ENCODE data around the gene SEC14L3. TPM values are rescaled to one million over a fixed set of nuclear protein-coding genes. Genes with fewer than 3 reads are reported as not detected.

Gene SEC14L3
- total and polyA plus RNA-seq, 9 donors = not detected

DNA sequence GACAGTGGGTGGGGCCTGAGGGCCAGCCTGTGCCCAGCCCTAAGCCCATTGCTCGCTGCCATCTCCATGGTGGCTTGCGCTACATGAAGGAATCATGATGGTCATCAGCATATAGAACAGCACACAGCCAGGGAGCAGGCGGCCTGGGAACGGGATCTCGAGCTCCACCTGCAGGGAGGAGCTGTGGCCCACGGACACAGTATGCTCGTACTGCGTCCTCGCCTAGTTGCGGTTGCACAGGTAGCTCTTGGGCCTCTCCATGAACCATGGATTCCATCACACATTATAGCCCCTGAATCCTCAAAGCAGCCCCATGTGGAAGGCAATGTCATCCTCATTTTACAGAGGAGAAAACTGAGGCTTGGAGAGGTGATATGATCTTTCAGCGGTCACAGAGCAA, 18.6 kb upstream of the SEC14L3 start:
- no peaks in the 10 kb centered on the region for H3K27me3 ChIP-seq
- TF ChIP-seq EP300 (IDR thresholded peaks at IDR 0.05) = no peak
- TF ChIP-seq, protein P1, sequence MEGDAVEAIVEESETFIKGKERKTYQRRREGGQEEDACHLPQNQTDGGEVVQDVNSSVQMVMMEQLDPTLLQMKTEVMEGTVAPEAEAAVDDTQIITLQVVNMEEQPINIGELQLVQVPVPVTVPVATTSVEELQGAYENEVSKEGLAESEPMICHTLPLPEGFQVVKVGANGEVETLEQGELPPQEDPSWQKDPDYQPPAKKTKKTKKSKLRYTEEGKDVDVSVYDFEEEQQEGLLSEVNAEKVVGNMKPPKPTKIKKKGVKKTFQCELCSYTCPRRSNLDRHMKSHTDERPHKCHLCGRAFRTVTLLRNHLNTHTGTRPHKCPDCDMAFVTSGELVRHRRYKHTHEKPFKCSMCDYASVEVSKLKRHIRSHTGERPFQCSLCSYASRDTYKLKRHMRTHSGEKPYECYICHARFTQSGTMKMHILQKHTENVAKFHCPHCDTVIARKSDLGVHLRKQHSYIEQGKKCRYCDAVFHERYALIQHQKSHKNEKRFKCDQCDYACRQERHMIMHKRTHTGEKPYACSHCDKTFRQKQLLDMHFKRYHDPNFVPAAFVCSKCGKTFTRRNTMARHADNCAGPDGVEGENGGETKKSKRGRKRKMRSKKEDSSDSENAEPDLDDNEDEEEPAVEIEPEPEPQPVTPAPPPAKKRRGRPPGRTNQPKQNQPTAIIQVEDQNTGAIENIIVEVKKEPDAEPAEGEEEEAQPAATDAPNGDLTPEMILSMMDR (IDR thresholded peaks at IDR 0.05) = no peak
- no peak for TF ChIP-seq POLR2A (IDR thresholded peaks at IDR 0.05)
- intact Hi-C loops (cut with DNase I) = no loop called here
- no peaks in the 10 kb centered on the region for H3K4me1 ChIP-seq (ENCODE audit: insufficient read depth)
- no peaks in the 10 kb centered on the region for H3K9me3 ChIP-seq
- no peak overlapping the region for H3K27ac ChIP-seq
- 68 to 74% (median 69%) methylated on average over 11 of the region's 11 CpGs for WGBS, 3 donors
- H3K36me3 ChIP-seq = no peaks in the 10 kb centered on the region
- H3K4me3 ChIP-seq = no peak overlapping the region
- DNase-seq = no peak

DNA sequence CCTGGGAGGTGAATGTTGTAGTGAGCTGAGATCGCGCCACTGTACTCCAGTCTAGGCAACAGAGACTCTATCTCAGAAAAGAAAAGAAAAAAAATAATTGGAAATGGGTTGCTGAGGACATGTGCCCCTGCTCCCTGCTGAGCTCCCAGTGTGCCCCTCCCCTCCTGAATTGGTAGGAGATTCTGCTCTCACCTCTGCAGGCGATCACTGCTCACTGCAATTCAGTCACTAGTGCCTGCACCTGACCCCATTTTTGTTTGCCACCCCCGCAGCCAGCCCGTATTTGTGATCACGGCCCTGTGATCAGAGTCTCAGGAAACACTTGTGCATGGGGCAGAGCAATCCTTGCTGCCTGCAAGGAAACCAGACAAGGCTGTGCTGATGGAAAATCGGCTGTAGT, 16.3 kb upstream of the SEC14L3 start:
- H3K27ac ChIP-seq = no peak overlapping the region
- no peaks in the 10 kb centered on the region for H3K36me3 ChIP-seq
- 67 to 80% (median 70%) methylated on average over 7 of the region's 7 CpGs for WGBS, 3 donors
- intact Hi-C loops (cut with DNase I) = loop anchor here in 3 of 4 donors (5.0 to 10.0 kb wide), 3 partner anchors 96 to 383 kb away; partner anchors contain the start of gene OSM (in 2 of the 3)
- no peaks in the 10 kb centered on the region for H3K27me3 ChIP-seq
- no peak for DNase-seq
- no peak overlapping the region for H3K4me3 ChIP-seq
- H3K4me1 ChIP-seq (ENCODE audit: insufficient read depth) = no peaks in the 10 kb centered on the region
- H3K9me3 ChIP-seq = no peaks in the 10 kb centered on the region
- TF ChIP-seq, protein P1 (IDR thresholded peaks at IDR 0.05) = no peak
- TF ChIP-seq EP300 (IDR thresholded peaks at IDR 0.05) (no peak), POLR2A (IDR thresholded peaks at IDR 0.05) (no peak)

DNA sequence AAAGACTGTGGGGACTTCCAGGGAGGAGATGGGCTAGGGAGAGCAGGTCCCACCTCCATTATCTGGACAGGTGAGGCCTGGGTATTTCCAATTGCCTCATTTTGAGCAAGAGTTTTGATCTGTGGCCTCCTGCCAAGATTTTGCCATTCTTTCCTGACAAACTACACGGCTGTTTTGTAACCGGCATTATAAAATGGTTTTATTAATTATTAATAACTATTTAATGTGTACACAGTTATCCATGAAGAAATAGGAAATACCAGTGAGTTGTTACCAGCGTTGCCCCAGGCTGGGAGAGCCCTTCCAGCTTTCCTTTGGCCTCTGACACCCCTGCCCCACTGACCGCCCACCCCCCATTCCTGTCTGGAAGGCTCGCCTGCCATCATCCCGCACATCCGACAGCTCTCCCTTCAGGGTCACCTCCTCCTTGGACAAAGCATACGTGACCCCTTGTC, 14.9 kb upstream of the SEC14L3 start:
- WGBS, 3 donors = 66 to 74% (median 70%) methylated on average over 8 of the region's 8 CpGs
- Histone ChIP-seq H3K27me3 (no peaks in the 10 kb centered on the region), H3K9me3 (no peaks in the 10 kb centered on the region), H3K36me3 (no peaks in the 10 kb centered on the region), H3K27ac (no peak overlapping the region), H3K4me1 (ENCODE audit: insufficient read depth) (no peaks in the 10 kb centered on the region), H3K4me3 (no peak overlapping the region)
- no peak for DNase-seq
- TF ChIP-seq, protein P1 (IDR thresholded peaks at IDR 0.05) = no peak
- TF ChIP-seq EP300 (IDR thresholded peaks at IDR 0.05) (no peak), POLR2A (IDR thresholded peaks at IDR 0.05) (no peak)
- intact Hi-C loops (cut with DNase I) = loop anchor here in 3 of 4 donors (2.0 to 10.0 kb wide), 4 partner anchors 94 to 382 kb away; partner anchors contain the start of gene OSM (in 2 of the 3)

DNA sequence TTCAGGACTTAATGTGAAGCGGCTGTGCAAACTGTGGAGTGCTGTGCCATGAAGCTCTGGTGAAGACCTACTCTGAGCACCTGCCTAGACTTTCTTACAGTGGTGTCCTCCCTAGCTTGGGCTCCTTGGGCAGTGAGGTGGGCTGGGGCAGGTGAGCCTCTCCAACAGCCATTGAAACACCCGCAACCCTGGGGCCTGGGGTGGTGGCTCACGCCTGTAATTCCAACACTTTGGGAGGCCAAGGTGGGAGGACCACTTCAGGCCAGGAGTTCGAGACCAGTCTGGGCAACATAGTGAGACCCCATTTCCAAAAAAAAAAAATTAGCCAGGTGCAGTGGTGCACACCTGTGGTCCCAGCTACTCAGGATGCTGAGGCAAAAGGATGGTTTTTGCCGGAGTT, 14.3 kb upstream of the SEC14L3 start:
- Histone ChIP-seq H3K36me3 (no peaks in the 10 kb centered on the region), H3K27ac (no peak overlapping the region), H3K4me1 (ENCODE audit: insufficient read depth) (no peaks in the 10 kb centered on the region), H3K9me3 (no peaks in the 10 kb centered on the region), H3K27me3 (no peaks in the 10 kb centered on the region), H3K4me3 (no peak overlapping the region)
- DNase-seq = no peak
- 89 to 96% (median 89%) methylated on average over 5 of the region's 5 CpGs for WGBS, 3 donors
- TF ChIP-seq POLR2A (IDR thresholded peaks at IDR 0.05) (no peak), EP300 (IDR thresholded peaks at IDR 0.05) (no peak)
- TF ChIP-seq, protein P1 (IDR thresholded peaks at IDR 0.05) = no peak
- intact Hi-C loops (cut with DNase I) = loop anchor here in 3 of 4 donors (2.0 to 10.0 kb wide), 4 partner anchors 94 to 381 kb away; partner anchors contain the start of gene OSM (in 2 of the 3)

Data from ovary (tissue), 9 donors.